Renal pelvis (tissue), 12 donors: Measurements from ENCODE around the gene ARPP21. TPM values are rescaled to one million over a fixed set of nuclear protein-coding genes. Genes with fewer than 3 reads are reported as not detected.
"Not testable (repeated sequence)": the region's sequence is repeated elsewhere in the genome, so short reads cannot be mapped to it uniquely, and the experiment has no call there.

Experiments used
- DNase-seq: peaks from one replicate; pipeline ENCODE4 v3.0.0-alpha.2; 2013
- long read RNA-seq, 16 experiments: transcript quantifications; one replicate each; lab custom pipeline, GENCODE V29; 2026
- polyA plus RNA-seq, 3 donors: library from polyadenylated mRNA; unstranded; fragments of 120-200 nt; gene quantifications; one replicate each; pipeline ENCODE4 v1.2.1, GENCODE V29; 2013; ENCODE audit not compliant: insufficient read length in 3 of 3

The ARPP21 gene
- polyA plus RNA-seq: 1 to 10 TPM; 1.3 to 1.8 (median 1.7) TPM
- long read RNA-seq, donor 1: 0 reads
- long read RNA-seq, donor 2: 0 reads
- long read RNA-seq, donor 3: 0 reads
- long read RNA-seq, donor 4: 0 reads
- long read RNA-seq, donor 5: 0 reads
- long read RNA-seq, donor 6: 0 reads
- long read RNA-seq, donor 7: 0 reads
- long read RNA-seq, donor 8: 0 reads
- long read RNA-seq, donor 9: 0 reads
- long read RNA-seq, donor 10: 0 reads
- long read RNA-seq, donor 11: 0 reads
- long read RNA-seq, donor 12: 0 reads
- long read RNA-seq, donor 13: 0 reads
- long read RNA-seq, donor 14: 0 reads
- long read RNA-seq, donor 15: 0 reads
- long read RNA-seq, donor 16: 0 reads

GRCh38 chr3:35639254-35640186 lies at the start of gene ARPP21:
ARPP21 (plus strand) TSS chr3:35639525; CDS start chr3:35681752, 42,227 bp downstream.
- DNase-seq: peak; percentile 37

- DNase-seq: no peak
Observed at GRCh38 chr3:35592589-35593295, 46.6 kb upstream of the ARPP21 start.

DNA sequence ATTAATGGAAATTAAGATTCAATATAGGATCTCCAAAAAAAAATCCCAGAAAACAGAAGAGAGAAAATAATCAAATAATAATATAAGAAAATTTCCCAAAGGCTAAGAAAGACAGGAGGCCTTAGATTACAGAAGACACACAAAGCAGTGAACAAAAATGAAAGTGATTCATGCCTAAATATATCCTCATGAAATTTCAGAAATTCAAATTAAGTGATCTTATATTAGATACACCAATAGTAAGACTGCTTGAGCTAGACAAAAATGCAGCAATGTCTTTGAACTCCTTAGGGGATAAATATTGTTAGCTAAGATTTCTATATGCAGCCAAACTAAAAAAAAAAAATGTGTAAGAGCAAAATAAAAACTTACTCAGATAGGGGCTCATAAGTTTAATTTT lies 44.6 kb upstream of the ARPP21 start:
- no peak for DNase-seq

- no peak for DNase-seq
Observed at GRCh38 chr3:35596335-35596995, 42.9 kb upstream of the ARPP21 start.

DNA sequence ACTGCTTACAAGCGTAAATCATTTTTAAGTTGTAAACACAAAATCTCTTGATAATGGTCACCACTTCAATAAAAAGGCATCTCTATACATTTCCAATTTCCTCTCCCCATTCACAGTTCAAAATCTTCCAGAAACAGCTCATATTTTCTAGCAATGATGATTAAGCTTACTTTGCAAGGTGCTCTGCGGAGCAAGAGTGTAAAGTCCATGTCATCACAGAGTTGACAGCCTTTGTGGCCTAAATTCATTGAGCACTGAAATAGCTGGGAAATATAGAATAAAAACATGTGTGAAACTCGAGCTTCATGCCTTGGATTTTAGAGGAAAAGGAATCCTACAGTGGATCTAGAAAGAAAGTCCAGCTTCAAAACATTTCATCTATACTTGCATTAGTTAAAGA lies 41.8 kb upstream of the ARPP21 start:
- DNase-seq: no peak

GRCh38 chr3:35598804-35599203 lies 40.5 kb upstream of the ARPP21 start:
- DNase-seq: no peak

- DNase-seq: no peak
Observed at GRCh38 chr3:35601959-35602358, 37.4 kb upstream of the ARPP21 start.

DNA sequence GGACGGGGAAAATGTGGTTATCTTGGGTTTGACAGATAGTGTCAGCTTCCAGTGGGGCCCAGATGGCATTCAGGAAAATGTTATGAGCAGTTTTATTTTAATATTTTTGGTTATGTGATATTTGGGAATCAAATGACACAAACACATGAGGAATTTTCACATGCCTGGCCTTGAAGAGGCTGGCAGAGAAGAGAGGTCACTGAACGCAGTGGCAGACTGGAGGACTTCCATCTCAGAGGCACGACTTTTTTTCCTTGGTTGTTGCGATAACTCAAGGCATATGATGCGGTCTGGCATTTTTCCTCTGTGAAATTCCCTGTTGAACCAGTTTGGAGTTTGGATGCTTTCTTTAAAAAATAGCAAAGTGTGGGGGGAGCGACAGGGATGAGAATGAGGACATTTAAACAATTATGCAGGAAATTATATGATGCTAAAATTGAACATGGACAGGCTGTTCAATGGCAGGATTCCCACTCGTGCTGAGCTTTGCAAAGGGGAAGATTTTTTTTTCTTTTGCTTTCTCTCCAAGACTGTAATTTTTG lies 36.9 kb upstream of the ARPP21 start:
- DNase-seq: no peak

DNA sequence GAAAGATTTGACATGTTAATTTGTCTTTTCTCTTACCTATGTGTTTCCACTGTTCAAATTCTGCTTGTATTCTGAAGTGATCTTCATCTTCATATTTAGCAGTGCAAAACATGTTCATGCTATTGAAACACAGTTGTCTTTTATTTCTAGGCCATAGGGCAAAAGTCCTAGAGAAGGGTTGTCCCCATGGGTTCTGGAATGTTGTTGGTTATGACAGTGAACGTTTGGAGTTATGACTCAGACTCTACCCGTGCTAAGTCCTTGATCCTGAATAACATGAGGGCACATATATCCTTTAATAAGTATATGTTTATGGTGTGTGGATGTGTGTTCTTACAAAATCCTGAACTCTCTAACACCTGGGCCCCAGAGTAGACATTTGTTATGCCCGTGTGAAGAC lies 23.0 kb upstream of the ARPP21 start:
- no peak for DNase-seq

DNA sequence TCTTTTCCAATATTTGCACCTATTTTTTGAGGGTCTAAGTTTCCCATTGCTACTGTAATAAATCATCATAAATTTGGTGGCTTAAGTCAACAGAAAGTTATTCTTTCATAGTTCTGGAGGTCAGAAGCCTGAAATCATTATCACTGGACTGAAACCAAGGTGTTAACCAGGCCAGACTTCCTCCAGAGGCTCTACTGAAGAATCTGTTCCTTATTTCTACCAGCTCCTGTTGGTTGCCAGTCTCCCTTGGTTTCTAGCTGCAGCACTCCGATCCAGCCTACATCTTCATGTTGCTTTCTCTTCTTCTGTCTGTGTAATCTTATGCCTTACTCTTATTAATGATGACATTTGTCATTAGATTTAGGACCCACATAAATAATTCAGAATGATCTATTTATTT lies 22.0 kb upstream of the ARPP21 start:
- DNase-seq: no peak

- DNase-seq: not testable (repeated sequence)
Observed at GRCh38 chr3:35620238-35620637, 19.1 kb upstream of the ARPP21 start.

- DNase-seq: no peak
Observed at GRCh38 chr3:35624698-35625097, 14.6 kb upstream of the ARPP21 start.

GRCh38 chr3:35633332-35634124 lies 5.8 kb upstream of the ARPP21 start:
- no peak for DNase-seq

DNA sequence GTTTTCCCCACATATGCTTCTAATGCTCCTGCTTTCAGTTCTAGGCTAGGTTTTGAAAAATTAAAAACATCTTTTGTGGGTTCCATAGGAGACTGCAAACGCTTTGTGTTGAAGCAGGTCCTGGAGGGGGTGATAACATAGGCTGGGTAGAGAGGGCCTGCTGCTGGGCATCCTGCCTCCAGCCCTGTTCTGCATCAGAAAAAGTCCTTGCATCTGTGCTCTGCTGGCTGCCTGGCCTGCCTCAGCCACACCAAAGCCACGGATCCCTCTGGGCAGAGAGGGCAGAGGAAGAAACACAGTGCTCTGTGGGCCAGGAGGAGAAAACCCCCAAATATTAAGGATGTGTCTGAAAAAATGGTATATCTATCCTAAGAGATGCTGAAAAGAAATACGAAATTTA lies 3.9 kb upstream of the ARPP21 start:
- no peak for DNase-seq

- no peak for DNase-seq
Observed at GRCh38 chr3:35635926-35636683, 3.2 kb upstream of the ARPP21 start.

DNA sequence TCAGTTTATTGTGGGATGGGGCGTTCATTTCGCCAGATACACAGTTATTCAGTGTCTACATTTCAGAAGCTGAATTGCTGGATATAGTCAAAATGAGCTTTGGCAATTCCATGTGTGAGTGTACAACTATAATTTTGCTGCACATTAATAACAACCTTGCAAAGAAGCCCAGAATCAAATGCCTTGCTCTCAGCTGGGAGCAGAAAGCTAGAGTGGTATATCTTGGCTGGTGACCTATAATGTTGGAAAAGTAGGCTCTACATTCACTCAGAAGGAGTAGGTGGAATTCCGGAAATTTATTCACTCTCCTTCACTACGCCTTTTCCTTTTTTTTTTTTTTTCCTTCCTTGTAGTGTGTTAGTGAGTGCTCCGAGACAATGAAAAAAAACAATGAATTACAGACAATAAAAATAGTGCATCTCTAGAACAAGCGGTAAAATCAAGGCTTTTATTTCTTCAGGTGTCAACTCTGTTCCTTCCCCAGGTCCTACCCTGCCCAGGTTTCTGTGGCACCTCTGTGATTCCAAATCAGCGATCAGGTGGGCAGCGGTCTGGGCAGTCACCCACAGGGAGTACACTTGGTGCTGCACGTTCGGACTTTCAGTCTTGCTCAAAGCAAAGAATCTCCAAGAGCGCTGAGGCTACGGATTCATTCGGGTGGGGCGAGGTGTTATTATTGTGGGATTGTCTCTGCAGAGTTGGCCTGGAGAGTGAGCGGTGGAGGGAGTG lies 910 bp upstream of the ARPP21 start:
- DNase-seq: no peak

GRCh38 chr3:35638980-35639253 lies 408 bp upstream of the ARPP21 start:
- no peak for DNase-seq

GRCh38 chr3:35640190-35641165 lies 1.2 kb downstream of the ARPP21 start:
- no peak for DNase-seq
